Measurements from ENCODE around the gene TFF3. TPM values are rescaled to one million over a fixed set of nuclear protein-coding genes. Genes with fewer than 3 reads are reported as not detected.

The TFF3 gene
- polyA plus RNA-seq, 3 donors: 4.1 to 99.3 (median 21.7) TPM

DNA sequence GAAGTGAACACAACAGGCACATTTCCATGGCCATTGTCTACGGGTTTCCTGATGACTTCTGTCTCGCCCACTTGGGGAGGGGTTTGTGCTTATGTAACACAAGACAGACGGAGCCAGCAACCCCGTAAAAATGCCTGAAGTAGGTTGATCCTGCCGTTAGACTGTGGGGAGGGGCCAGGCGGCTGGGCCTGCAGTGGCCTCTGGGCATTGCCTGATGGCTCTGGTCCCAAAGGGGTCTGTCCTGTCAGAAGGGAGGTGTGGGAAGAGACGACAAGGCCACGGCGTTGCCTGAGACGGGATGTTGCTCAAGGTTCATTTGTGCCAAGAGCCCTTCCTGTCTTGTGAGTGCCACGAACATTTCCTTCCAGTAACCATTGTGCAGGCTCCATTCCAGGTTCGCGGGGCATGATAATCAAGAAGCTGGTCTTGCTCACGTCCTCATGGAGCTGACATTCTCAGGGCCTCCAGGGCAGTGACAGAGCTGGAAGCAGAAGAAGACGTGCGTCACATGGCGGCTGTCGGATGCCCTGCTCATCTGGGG is 51.5 kb downstream of the TFF3 start:
- H3K27ac ChIP-seq (ENCODE audit: low read depth, low read length): no peak overlapping the region
- whole genome bisulfite sequencing, 3 donors: 36 to 71% (median 45%) methylated on average over 18 of the region's 18 CpGs

DNA sequence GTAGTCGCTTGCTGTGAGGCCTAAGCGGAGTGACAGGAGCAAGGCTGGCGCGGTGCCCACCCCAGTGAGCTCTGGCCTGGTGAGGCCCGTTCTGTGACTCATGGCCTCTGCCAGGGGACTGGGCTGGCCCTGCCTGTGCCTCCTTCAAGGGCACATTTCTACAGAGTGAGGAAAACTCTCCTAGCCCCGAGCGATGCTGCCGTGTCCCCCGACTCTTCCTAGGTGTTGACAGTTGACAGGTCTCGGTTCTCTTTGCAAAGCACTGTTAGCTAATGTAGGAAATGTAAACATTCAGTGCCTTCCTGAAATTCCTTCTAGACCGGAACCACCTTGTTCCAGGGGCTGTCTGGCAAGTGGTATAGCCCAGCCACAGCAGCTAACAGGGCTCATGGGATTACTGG is 52.4 kb downstream of the TFF3 start:
- no peak overlapping the region for H3K27ac ChIP-seq (ENCODE audit: low read depth, low read length)
- WGBS, 3 donors: 21 to 38% (median 32%) methylated on average over 11 of the region's 11 CpGs

GRCh38 chr21:42261829-42262200 is 53.4 kb downstream of the TFF3 start:
- WGBS, 3 donors: 84 to 90% (median 87%) methylated on average over 7 of the region's 7 CpGs
- H3K27ac ChIP-seq (ENCODE audit: low read depth, low read length): no peak overlapping the region

Other genes starting within 250 kb of the TFF3 start
- not detected for gene UMODL1, start 244.1 kb downstream of the TFF3 start, polyA plus RNA-seq
- 10 to 100 TPM in 2 of 3 donors, 1 to 10 TPM in 1; 3.4 to 11.2 (median 10.9) TPM for gene ABCG1, start 96.3 kb downstream of the TFF3 start, polyA plus RNA-seq
- 100 to 1,000 TPM in 1 of 3 donors, 10 to 100 TPM in 1, under 1 TPM in 1; 0.94 to 505 (median 36.8) TPM for gene TFF2, start 35.6 kb upstream of the TFF3 start, polyA plus RNA-seq
- 100 to 1,000 TPM in 1 of 3 donors, 10 to 100 TPM in 1, 1 to 10 TPM in 1; 2.9 to 931 (median 66.4) TPM for gene TFF1, start 51.1 kb upstream of the TFF3 start, polyA plus RNA-seq
- gene TMPRSS3, start 80.6 kb upstream of the TFF3 start, polyA plus RNA-seq: 1 to 10 TPM in 1 of 3 donors, under 1 TPM in 2; 0.45 to 2.0 (median 0.59) TPM
- gene UBASH3A, start 88.5 kb upstream of the TFF3 start, polyA plus RNA-seq: under 1 TPM in 2 of 3 donors, not detected in 1; 0.14 to 0.56 TPM
- gene RSPH1, start 180.8 kb upstream of the TFF3 start, polyA plus RNA-seq: 1 to 10 TPM in 1 of 3 donors, under 1 TPM in 2; 0.13 to 1.6 (median 0.34) TPM
- gene SLC37A1, start 198.4 kb upstream of the TFF3 start, polyA plus RNA-seq: 1 to 10 TPM; 3.7 to 4.6 (median 4.4) TPM

All from adipose tissue (tissue), 3 donors.